Upper lobe of left lung (tissue), 4 donors: ENCODE results near the gene BTBD9.

Experiments
- POLR2A ChIP-seq, 4 donors: fragments of 450-650 bp; IDR thresholded peaks; one replicate each; pipeline ENCODE4 v1.5.1; 2016 to 2017; ENCODE audit warnings: antibody characterized with exemption in 4 of 4, mild to moderate bottlenecking in 2 of 4
- TF ChIP-seq, protein P1 (sequence below), 6 experiments: fragments of 450-650 bp in 4 of 6; fragments of 200-600 bp in 2 of 6; sonication (generic) in 2 of 6; IDR thresholded peaks; one replicate each; pipeline ENCODE4 v1.5.1; 2016 to 2019; ENCODE audit warnings: antibody characterized with exemption in 6 of 6

DNA sequence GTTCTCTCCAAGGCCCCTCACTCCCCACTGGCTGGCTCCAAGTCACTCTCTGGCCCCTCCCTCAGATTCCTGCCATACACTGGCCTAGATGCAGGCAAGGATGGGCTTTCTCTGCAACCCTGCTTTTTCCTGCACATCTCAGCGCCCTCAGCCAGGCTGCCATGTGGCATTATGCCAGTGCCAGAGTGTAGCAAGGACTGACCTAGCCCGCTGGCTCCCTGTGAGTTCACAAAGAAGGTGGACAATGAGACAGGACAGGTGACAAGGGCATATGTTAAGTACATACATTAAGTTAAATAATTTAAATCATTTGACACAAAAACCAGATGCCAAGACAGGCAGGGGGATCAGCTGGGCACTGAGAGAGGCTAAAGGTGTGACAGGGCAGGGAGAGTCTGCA, 425.6 kb downstream of the BTBD9 start:
- TF ChIP-seq, protein P1, sequence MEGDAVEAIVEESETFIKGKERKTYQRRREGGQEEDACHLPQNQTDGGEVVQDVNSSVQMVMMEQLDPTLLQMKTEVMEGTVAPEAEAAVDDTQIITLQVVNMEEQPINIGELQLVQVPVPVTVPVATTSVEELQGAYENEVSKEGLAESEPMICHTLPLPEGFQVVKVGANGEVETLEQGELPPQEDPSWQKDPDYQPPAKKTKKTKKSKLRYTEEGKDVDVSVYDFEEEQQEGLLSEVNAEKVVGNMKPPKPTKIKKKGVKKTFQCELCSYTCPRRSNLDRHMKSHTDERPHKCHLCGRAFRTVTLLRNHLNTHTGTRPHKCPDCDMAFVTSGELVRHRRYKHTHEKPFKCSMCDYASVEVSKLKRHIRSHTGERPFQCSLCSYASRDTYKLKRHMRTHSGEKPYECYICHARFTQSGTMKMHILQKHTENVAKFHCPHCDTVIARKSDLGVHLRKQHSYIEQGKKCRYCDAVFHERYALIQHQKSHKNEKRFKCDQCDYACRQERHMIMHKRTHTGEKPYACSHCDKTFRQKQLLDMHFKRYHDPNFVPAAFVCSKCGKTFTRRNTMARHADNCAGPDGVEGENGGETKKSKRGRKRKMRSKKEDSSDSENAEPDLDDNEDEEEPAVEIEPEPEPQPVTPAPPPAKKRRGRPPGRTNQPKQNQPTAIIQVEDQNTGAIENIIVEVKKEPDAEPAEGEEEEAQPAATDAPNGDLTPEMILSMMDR (IDR thresholded peaks at IDR 0.05) = no peak
- no peak for TF ChIP-seq POLR2A (IDR thresholded peaks at IDR 0.05)
